Central memory CD8-positive, alpha-beta T cell (primary cell): ENCODE data around the gene ABHD12B.
"Not testable (repeated sequence)": the region's sequence is repeated elsewhere in the genome, so short reads cannot be mapped to it uniquely, and the experiment has no call there.

Source experiments
- ATAC-seq: fragments of 150-1000 bp; cut with Tn5 transposase; replicated peaks from 2 replicates; pipeline ENCODE4 v1.10.0; 2022; ENCODE audit warnings: mild to moderate bottlenecking, moderate FRiP score, moderate number of reproducible peaks; ENCODE audit not compliant: poor library complexity, severe bottlenecking; ENCODE audit errors: extremely low read depth
- DNase-seq, 2 donors: peaks; one replicate each; pipeline ENCODE4 v3.0.0; 2021; ENCODE audit warnings: low spot score in 2 of 2
- H3K27ac Mint-ChIP-seq: one replicate; pipeline ENCODE4 v1.8.0; 2022; ENCODE audit warnings: low read depth, mild to moderate bottlenecking, moderate library complexity, mixed read lengths
- H3K27me3 Mint-ChIP-seq: one replicate; pipeline ENCODE4 v1.8.0; 2022; ENCODE audit warnings: mixed read lengths
- H3K36me3 Mint-ChIP-seq: one replicate; pipeline ENCODE4 v1.8.0; 2022; ENCODE audit warnings: mild to moderate bottlenecking, moderate library complexity, mixed read lengths; ENCODE audit not compliant: insufficient read depth
- H3K4me1 Mint-ChIP-seq: one replicate; pipeline ENCODE4 v1.8.0; 2022; ENCODE audit warnings: mixed read lengths
- H3K4me3 Mint-ChIP-seq: one replicate; pipeline ENCODE4 v1.8.0; 2022; ENCODE audit warnings: mild to moderate bottlenecking, moderate library complexity, mixed read lengths
- H3K9me3 Mint-ChIP-seq: one replicate; pipeline ENCODE4 v1.8.0; 2022; ENCODE audit warnings: mixed read lengths

ABHD12B gene

DNA sequence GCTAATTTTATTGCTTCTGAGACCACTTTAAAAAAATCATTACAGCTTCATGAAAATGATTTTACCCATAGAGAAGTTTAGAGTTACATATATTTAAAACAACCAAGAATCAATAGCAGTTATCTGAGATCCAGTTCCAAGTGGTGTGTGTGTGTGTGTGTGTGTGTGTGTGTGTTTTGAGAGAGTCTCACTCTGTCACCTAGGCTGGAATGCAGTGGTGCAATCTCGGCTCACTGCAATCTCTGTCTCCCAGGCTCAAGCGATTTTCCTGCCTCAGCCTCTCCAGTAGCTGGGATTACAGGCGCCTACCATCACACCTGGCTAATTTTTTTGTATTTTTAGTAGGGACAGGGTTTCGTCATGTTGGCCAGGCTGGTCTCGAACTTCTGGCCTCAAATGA is 47.7 kb downstream of the ABHD12B start:
- not testable (repeated sequence) for H3K36me3 Mint-ChIP-seq, H3K4me1 Mint-ChIP-seq, H3K4me3 Mint-ChIP-seq, ATAC-seq, H3K27ac Mint-ChIP-seq, DNase-seq, H3K9me3 Mint-ChIP-seq
- H3K27me3 Mint-ChIP-seq, result peaks cover 72% of the 10 kb centered on the region

DNA sequence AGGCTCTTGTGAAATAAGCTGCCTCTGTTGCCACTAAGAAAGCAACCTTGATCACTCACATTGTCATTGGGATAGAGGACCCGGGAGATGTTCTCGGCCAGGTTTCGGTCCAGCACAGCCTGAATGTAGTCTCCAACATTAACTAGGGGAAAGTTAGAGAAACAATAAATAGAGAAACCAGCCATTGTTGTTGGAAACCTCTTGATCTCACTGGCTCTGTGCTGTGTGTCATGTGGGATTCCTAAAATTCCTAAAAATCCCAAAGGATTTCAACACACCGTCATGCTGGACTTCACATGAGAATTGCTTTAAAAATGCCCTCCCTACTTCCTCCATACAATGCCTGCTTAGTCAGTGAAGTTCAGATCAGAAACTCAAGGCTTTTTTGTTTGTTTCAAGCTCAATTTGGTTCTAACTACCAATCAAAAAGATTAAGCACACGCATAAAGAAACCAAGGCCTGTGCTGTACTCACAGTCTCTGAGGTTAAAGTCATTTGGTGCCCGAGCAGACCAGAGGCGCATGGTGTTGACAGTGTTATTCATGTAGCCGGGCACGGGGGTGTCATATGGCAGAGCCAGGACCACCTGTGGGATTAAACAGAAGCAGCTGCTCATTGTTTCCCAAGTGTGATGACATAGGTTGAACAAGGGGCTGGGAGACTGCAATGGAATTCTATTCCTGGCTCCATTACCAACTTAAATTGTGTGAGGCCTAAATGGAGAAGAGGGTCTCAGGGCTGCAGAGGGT is 48.8 kb downstream of the ABHD12B start:
- ATAC-seq, result no peak
- Mint-ChIP-seq H3K27ac (no peak overlapping the region), H3K9me3 (no peaks in the 10 kb centered on the region)

DNA sequence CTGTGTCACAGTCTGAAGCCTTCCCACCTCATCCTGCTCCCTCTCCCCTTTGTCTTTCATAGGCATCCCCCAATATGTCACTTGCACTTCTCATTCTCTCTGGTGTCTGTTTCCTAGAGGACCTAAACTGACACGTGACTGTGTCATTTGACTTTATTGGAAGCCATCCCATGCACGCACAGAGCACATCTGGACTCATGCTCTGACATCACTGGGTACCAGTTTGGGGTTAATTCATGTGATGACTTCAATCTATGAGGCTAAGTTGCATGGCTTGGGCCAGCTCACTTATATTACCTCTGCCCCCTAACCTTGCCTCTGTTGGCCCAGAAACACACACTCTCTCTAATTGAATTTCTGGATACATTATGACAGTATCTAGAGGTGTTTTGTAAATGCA is 51.0 kb downstream of the ABHD12B start:
- Mint-ChIP-seq H3K36me3 (no peaks in the 10 kb centered on the region), H3K27me3 (peaks cover 57% of the 10 kb centered on the region), H3K9me3 (no peaks in the 10 kb centered on the region), H3K4me3 (no peak overlapping the region), H3K4me1 (no peaks in the 10 kb centered on the region), H3K27ac (no peak overlapping the region)
- ATAC-seq, result no peak
- no peak for DNase-seq

More for the DNA sequence above, 48.8 kb downstream of the ABHD12B start:
- peaks cover 60% of the 10 kb centered on the region for H3K27me3 Mint-ChIP-seq
- H3K36me3 Mint-ChIP-seq, result no peaks in the 10 kb centered on the region
- DNase-seq, result no peak
- no peaks in the 10 kb centered on the region for H3K4me1 Mint-ChIP-seq
- H3K4me3 Mint-ChIP-seq, result no peak overlapping the region

DNA sequence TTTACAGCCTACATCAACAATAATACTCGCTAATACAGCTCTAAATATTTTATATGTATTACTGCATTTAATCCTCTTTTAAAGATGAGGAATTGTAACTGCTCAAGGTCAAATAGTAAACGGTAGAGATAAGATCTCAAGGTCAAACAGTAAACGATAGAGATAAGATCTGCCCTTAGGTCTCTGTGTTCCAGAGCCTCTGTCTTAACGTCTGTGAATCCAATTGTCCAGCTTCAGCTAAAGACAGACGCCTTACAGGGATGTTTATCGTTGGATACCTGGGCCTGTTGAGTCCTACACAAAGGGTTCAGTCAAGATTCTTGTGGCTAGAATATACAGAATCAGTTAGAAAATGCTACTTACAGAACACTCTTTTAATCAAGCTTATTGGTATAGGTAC is 52.4 kb downstream of the ABHD12B start:
- no peaks in the 10 kb centered on the region for H3K4me1 Mint-ChIP-seq
- H3K36me3 Mint-ChIP-seq, result no peaks in the 10 kb centered on the region
- peaks cover 51% of the 10 kb centered on the region for H3K27me3 Mint-ChIP-seq
- ATAC-seq (no peak), DNase-seq (no peak)
- H3K4me3 Mint-ChIP-seq, result no peak overlapping the region
- H3K27ac Mint-ChIP-seq, result no peak overlapping the region
- H3K9me3 Mint-ChIP-seq, result no peaks in the 10 kb centered on the region

DNA sequence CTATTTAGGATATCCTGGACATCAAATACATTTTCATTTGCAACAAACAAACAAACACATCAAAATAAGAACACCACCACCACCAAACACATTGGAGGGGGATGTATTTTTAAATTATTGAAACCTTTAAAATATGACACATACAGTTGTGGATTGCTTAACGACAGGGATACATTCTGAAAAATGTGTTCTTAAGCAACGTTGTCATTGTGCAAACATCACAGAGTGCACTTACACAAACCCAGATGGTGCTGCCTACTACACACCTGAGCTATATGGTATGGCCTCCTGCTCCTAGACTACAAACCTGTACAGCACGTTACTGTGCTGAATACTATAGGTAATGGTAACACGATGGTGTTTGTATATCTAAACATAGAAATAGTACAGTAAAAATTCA is 53.0 kb downstream of the ABHD12B start:
- no peak for ATAC-seq
- H3K9me3 Mint-ChIP-seq, result no peaks in the 10 kb centered on the region
- no peak for DNase-seq
- no peak overlapping the region for H3K4me3 Mint-ChIP-seq
- peaks cover 51% of the 10 kb centered on the region for H3K27me3 Mint-ChIP-seq
- H3K4me1 Mint-ChIP-seq, result no peaks in the 10 kb centered on the region
- H3K27ac Mint-ChIP-seq, result no peak overlapping the region
- H3K36me3 Mint-ChIP-seq, result no peaks in the 10 kb centered on the region

DNA sequence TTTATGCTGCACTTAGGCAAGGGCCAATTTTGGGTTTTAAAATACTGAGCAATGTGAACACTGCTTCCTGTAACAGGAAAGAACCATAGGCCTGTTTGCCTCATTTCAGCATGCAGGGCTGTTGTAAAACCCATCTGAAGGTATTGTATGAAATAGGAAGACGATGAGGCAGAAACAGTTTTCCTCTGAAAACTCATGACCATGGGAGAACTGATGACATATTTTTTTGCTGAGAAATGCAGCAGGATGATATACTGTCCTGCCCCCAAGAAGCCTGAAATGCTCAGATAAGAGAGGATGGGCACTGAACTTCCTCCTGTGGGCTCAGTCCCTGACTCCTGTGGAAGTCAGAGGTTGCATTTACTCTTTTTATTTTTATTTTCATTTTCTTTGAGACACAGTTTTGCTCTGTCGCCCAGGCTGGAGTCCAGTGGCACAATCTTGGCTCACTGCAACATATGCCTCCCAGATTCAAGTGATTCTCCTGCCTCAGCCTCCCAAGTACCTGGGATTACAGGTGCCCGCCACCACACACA is 55.1 kb downstream of the ABHD12B start:
- Mint-ChIP-seq H3K27me3 (peaks cover 52% of the 10 kb centered on the region), H3K4me3 (no peak overlapping the region), H3K4me1 (no peaks in the 10 kb centered on the region), H3K9me3 (no peaks in the 10 kb centered on the region), H3K27ac (no peak overlapping the region), H3K36me3 (no peaks in the 10 kb centered on the region)
- ATAC-seq (no peak), DNase-seq (no peak)

DNA sequence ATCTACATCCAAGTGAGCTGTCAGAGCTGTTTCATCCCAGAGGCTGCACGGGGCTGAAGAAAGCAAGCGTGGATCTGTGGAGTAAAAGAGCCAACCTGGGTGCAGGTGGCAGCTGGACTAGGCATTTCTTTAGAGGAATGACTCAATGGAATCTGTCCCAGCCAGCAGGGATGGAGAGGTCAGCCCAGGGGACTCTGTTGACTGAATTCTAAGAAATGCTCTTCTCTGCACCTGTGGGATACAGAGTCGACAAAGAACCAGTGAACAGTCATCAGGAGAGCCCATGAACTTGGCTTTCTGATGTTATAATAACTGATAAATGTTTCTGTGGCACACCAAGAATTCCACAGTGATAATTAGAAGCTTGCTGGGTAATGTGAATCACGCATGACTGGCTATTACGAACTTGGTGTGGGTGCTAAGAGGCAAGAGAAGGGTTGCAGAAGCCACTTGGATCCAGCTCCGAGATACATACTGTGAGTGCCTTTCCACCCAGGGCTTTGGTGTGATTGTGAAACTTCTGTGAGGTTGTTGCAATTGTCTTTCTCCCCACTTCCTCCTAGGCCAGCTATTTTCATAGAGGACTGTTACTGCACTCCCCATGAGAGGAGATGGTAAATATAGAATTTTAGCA is 56.3 kb downstream of the ABHD12B start:
- Mint-ChIP-seq H3K4me1 (no peaks in the 10 kb centered on the region), H3K27ac (no peak overlapping the region), H3K27me3 (peaks cover 52% of the 10 kb centered on the region), H3K4me3 (no peak overlapping the region), H3K9me3 (no peaks in the 10 kb centered on the region), H3K36me3 (no peaks in the 10 kb centered on the region)
- ATAC-seq, result no peak
- DNase-seq, result no peak

DNA sequence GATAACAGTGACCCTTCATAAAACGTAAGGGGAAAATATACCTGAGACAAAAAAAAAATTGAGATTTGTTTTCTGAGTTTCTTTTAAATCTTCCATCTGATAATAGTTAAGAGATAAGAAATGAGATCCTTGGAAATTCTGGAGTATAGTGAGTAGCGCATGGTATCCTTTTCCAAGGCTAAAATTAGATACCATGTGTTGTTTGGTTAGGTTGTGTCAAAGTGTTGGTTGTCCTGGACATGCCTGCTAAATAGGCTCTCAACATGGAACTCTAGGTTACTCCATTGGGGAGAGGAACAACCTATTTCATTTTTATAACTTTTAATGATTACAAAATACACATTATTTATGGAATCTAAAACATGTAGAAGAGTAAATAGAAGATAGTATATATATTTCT is 57.7 kb downstream of the ABHD12B start:
- ATAC-seq (no peak), DNase-seq (no peak)
- Mint-ChIP-seq H3K36me3 (no peaks in the 10 kb centered on the region), H3K27me3 (peaks cover 64% of the 10 kb centered on the region), H3K9me3 (no peaks in the 10 kb centered on the region), H3K4me3 (no peak overlapping the region), H3K4me1 (no peaks in the 10 kb centered on the region), H3K27ac (no peak overlapping the region)

DNA sequence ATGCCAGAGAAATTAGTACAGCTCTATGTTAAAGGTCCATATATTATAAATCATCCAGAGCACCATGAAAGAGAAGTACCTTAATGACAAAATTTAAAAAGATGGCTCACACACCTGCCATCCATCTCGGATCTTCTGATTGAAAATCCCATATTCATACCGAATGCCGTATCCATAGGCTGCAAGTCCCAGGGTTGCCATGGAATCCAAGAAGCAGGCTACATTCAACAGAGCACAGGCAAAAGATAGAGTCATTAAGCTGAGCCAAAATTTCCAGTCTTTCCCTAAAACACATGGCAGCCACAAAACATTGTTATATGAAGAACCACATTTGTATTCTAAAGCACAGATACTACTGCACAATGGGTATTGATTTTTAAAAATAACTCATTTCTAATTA is 59.7 kb downstream of the ABHD12B start:
- DNase-seq (no peak), ATAC-seq (no peak)
- Mint-ChIP-seq H3K4me3 (no peak overlapping the region), H3K27ac (no peak overlapping the region), H3K36me3 (no peaks in the 10 kb centered on the region), H3K4me1 (no peaks in the 10 kb centered on the region), H3K27me3 (peaks cover 74% of the 10 kb centered on the region), H3K9me3 (no peaks in the 10 kb centered on the region)

DNA sequence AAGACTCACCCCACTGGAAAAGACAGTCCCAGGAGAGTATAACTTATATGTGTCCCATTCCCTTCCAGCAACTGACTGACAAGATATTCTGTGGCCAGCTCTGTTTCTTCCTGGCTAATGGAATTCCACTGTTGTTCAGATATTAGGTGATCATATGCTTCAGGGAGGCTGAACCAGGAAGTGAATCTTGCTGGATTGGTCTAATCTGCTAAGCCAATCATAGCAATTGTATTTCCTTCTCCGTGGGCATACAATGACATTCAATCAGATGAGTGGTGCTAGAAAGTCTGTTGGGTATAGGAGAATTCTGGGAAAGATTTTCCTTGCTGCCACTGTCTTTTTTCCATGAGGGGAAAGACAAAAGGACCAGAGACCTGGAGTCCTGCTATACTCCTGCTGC is 60.3 kb downstream of the ABHD12B start:
- DNase-seq (no peak), ATAC-seq (no peak)
- H3K9me3 Mint-ChIP-seq, result no peaks in the 10 kb centered on the region
- no peaks in the 10 kb centered on the region for H3K4me1 Mint-ChIP-seq
- H3K27ac Mint-ChIP-seq, result no peak overlapping the region
- H3K4me3 Mint-ChIP-seq, result no peak overlapping the region
- no peaks in the 10 kb centered on the region for H3K36me3 Mint-ChIP-seq
- H3K27me3 Mint-ChIP-seq, result peaks cover 73% of the 10 kb centered on the region

DNA sequence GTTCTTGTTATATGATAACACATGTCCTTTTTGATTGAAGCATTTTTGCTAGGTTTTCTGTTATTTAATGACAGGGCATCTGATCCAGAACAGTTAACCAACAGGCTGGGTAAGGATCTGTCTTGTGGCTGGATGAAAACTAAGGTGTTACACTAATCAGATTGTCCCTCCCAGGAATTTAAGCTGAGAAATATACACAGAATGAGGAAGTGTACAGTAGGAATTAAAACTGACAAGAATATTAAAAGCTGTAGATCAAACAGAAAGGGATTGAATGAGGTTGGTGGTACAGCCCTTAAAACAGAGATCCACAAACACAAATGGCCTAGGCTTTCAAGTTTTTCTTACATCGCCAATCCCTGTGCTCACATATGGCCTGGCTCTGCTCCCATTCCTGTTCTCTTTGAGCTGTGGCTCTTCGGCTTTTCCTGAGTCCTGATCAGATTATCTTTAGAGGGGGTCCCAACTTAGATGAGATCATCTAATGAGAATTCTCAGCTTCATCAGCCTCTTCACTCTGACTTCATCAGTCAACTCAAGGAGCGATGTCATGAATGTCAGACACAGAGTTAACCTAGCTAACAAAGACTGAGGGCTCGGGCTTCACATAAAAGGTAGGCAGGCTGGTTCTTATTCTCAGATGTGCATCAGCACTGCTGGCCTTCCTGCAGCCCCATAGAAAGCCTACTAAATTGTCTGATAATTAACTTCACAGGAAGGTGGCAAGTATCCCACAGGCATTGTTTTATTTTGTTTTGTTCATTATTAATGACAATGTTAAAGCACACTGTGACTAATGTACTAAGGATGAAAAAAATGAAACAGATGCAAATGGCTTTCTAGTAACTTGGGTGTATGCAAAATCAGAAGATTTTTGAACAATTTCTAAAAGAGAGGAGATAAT is 61.0 kb downstream of the ABHD12B start:
- Mint-ChIP-seq H3K27me3 (peaks cover 66% of the 10 kb centered on the region), H3K27ac (no peak overlapping the region), H3K9me3 (no peaks in the 10 kb centered on the region), H3K4me1 (no peaks in the 10 kb centered on the region), H3K36me3 (no peaks in the 10 kb centered on the region), H3K4me3 (no peak overlapping the region)
- ATAC-seq (no peak), DNase-seq (no peak)

DNA sequence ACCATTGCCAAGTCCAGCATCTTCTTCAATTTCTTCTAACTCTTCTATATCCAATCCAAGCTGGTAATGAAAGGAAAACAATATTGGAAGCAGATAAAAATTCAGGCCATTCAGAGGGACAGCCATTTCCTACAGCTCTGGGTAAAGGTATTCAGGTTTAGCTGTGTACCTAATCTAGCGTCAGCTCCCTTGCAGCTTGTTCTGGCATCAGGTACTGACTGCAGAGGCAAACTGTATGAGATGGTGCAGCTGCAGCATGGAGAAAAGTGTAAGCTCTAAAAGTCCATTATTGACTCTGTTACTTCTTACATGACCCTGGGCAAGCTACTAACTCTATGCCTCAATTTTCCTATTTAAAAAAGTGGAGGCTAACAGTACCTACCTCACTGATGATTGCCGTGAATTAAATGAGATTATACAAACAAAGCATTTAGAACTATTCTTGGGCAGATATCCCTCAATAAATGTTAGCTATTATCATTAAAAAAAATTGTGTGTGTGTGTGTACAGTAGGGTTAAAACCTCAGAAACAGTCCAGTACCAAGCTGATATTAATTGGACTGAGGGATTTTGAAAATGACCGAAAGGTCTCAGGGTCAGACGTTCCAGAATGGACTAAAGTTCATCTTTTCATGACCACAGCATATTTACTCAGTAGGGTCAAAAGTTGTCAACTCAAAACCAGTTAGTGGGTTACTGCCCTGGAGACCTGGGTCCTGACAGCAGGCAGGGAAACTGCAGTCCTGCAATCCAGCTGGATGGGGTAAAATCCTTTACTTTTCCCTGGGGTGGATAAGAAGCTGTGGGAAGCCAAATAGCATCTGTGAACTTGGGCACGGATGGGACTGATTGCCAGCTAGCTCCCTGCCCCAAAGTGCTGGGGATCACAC is 63.5 kb downstream of the ABHD12B start:
- peaks cover 57% of the 10 kb centered on the region for H3K27me3 Mint-ChIP-seq
- H3K9me3 Mint-ChIP-seq, result no peaks in the 10 kb centered on the region
- H3K36me3 Mint-ChIP-seq, result no peaks in the 10 kb centered on the region
- H3K4me3 Mint-ChIP-seq, result no peak overlapping the region
- H3K4me1 Mint-ChIP-seq, result no peaks in the 10 kb centered on the region
- ATAC-seq, result no peak
- no peak for DNase-seq
- no peak overlapping the region for H3K27ac Mint-ChIP-seq
